NK-92 treated with Interleukin-12 subunit alpha and Interleukin-12 subunit beta, amount 100 ng/mL, for 24 hours (cell line): ENCODE data around the gene ZP1.
A peak's percentile ranks its signal among the peaks of the same experiment; 100 is the strongest.

Experiments
- DNase-seq: peaks from one replicate; lab custom pipeline; 2025; lab: John Stamatoyannopoulos, UW

Gene ZP1

GRCh38 chr11:60910281-60910687, 42.9 kb downstream of the ZP1 start:
- no peak for DNase-seq

- no peak for DNase-seq
Observed at GRCh38 chr11:60910711-60911380, 43.5 kb downstream of the ZP1 start.

- no peak for DNase-seq
Observed at GRCh38 chr11:60912223-60912850, 45.0 kb downstream of the ZP1 start.

- DNase-seq, result no peak
Observed at GRCh38 chr11:60912851-60913528, 45.6 kb downstream of the ZP1 start.

GRCh38 chr11:60913793-60914632, 46.7 kb downstream of the ZP1 start, which contains the start of gene TMEM109:
Gene TMEM109 (plus strand): TSS chr11:60914158. CDS start chr11:60919694, 5,536 bp downstream.
- DNase-seq, result peak; percentile 88

GRCh38 chr11:60914633-60915247, 47.4 kb downstream of the ZP1 start:
- DNase-seq, result peak; percentile 58

- DNase-seq, result peak; percentile 81
Observed at GRCh38 chr11:60915248-60915914, 48.0 kb downstream of the ZP1 start.

GRCh38 chr11:60916669-60917206, 49.4 kb downstream of the ZP1 start:
- no peak for DNase-seq

GRCh38 chr11:60917267-60917666, 49.9 kb downstream of the ZP1 start:
- DNase-seq, result no peak

GRCh38 chr11:60918251-60918938, 51.1 kb downstream of the ZP1 start:
- no peak for DNase-seq

GRCh38 chr11:60918939-60919265, 51.6 kb downstream of the ZP1 start:
- DNase-seq, result no peak

- DNase-seq, result no peak
Observed at GRCh38 chr11:60919320-60919719, 52.0 kb downstream of the ZP1 start.

- no peak for DNase-seq
Observed at GRCh38 chr11:60919956-60920355, 52.6 kb downstream of the ZP1 start.

GRCh38 chr11:60921259-60921658, 53.9 kb downstream of the ZP1 start:
- DNase-seq, result no peak

- no peak for DNase-seq
Observed at GRCh38 chr11:60921777-60922335, 54.5 kb downstream of the ZP1 start.

- DNase-seq, result no peak
Observed at GRCh38 chr11:60922906-60923305, 55.6 kb downstream of the ZP1 start.

GRCh38 chr11:60923326-60923725, 56.0 kb downstream of the ZP1 start:
- DNase-seq, result no peak

- DNase-seq, result no peak
Observed at GRCh38 chr11:60923800-60924109, 56.4 kb downstream of the ZP1 start.

- no peak for DNase-seq
Observed at GRCh38 chr11:60924110-60924905, 57.0 kb downstream of the ZP1 start, which contains the start of gene TMEM132A. Gene TMEM132A (plus strand): TSS chr11:60924460. CDS start chr11:60924634, 174 bp downstream.
